ENCODE measurements around the gene LSAMP.

- no peak for TF ChIP-seq CTCF (IDR thresholded peaks at IDR 0.05)
- TF ChIP-seq POLR2A (IDR thresholded peaks at IDR 0.05; ENCODE audit: low read depth) = no peak
- no peak for TF ChIP-seq POLR2AphosphoS5 (IDR thresholded peaks at IDR 0.05)
Observed at GRCh38 chr3:115875460-115875859, 569.8 kb downstream of the LSAMP start.

All from esophagus muscularis mucosa (tissue), 3 donors.